OCI-LY3 (cell line): ENCODE data around the gene TMEM88.

ENCODE experiments used
- EZH2phosphoT487 ChIP-seq: fragments of 200-600 bp; shearing (Covaris generic); IDR thresholded peaks from 2 replicates; pipeline ENCODE4 v1.6.1; 2018; ENCODE audit warnings: antibody characterized with exemption, mixed run types, low read depth
- TF ChIP-seq, protein P1 (sequence below): fragments of 200-600, 300-600 bp; sonication (generic); IDR thresholded peaks from 2 replicates; pipeline ENCODE4 v1.5.1; 2014; ENCODE audit warnings: antibody characterized with exemption, low read length, low read depth

- TF ChIP-seq, protein P1, sequence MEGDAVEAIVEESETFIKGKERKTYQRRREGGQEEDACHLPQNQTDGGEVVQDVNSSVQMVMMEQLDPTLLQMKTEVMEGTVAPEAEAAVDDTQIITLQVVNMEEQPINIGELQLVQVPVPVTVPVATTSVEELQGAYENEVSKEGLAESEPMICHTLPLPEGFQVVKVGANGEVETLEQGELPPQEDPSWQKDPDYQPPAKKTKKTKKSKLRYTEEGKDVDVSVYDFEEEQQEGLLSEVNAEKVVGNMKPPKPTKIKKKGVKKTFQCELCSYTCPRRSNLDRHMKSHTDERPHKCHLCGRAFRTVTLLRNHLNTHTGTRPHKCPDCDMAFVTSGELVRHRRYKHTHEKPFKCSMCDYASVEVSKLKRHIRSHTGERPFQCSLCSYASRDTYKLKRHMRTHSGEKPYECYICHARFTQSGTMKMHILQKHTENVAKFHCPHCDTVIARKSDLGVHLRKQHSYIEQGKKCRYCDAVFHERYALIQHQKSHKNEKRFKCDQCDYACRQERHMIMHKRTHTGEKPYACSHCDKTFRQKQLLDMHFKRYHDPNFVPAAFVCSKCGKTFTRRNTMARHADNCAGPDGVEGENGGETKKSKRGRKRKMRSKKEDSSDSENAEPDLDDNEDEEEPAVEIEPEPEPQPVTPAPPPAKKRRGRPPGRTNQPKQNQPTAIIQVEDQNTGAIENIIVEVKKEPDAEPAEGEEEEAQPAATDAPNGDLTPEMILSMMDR = no peak
- no peak for TF ChIP-seq EZH2phosphoT487
Observed at GRCh38 chr17:7838090-7839075, 16.5 kb upstream of the TMEM88 start.
